Peyer's patch (tissue), 4 donors: ENCODE measurements around the gene SCYGR1.

Experiments used
- CTCF ChIP-seq, 6 experiments: fragments of 450-650 bp in 4 of 6; fragments of 200-600 bp in 2 of 6; sonication (generic) in 1 of 6; IDR thresholded peaks; one replicate each; pipeline ENCODE4 v1.5.1; 2017 to 2019; ENCODE audit warnings: antibody characterized with exemption in 6 of 6, mild to moderate bottlenecking in 3 of 6, moderate library complexity in 1 of 6
- POLR2A ChIP-seq, 2 donors: fragments of 450-650 bp; IDR thresholded peaks; one replicate each; pipeline ENCODE4 v1.5.1; 2017; ENCODE audit warnings: antibody characterized with exemption in 2 of 2, mild to moderate bottlenecking in 2 of 2, moderate library complexity in 2 of 2

- no peak for TF ChIP-seq CTCF (IDR thresholded peaks at IDR 0.05)
- TF ChIP-seq POLR2A (IDR thresholded peaks at IDR 0.05): no peak
These were observed 21.9 kb downstream of the SCYGR1 start for GRCh38 chr2:227365833-227366232.
